GM20431 (cell line): ENCODE data around the gene CYP46A1.
"Not testable (repeated sequence)": the region's sequence is repeated elsewhere in the genome, so short reads cannot be mapped to it uniquely, and the experiment has no call there.

Source experiments
- in situ Hi-C: fragments of 300-500 bp; cut with MseI, MboI; formaldehyde crosslinking; loops from one replicate; pipeline ENCODE4 v1.15.0; 2020; ENCODE audit warnings: low sequenced_read_pairs; ENCODE audit not compliant: unreplicated experiment

Gene CYP46A1

DNA sequence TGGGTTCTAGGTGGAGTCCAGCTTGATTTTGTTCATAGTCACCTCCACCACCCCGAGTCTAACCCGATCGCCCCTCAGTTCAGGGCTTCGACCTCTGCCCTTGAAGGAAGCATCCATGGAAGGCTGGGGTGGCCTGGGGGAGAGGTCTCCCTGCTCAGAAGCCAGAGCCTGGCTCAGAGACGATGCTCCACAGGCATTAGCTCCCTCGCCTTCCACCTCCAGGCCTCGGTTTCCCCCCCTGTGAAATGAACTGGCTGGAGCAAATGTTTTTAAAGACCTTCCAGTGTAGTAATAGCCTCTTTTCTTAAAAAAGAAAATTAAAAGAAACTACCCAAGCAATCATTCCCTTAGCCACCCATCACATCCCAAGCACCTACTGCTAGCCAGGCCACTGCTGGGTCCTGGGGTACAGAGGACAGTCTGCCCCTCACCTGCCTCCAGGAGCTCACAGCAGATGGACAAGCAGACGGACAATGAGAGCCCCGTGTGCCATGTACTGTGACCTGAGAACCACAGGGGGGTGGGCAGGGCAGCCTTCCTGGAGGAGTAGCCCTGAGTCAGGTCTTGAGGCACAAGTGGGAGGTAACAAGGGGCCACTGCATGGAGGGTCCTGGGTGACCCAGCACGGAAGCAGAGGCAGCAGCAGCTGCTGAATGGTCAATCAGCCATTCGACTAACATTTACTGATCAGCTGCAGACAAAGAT lies 66.8 kb downstream of the CYP46A1 start:
- in situ Hi-C loops = no loop called here

DNA sequence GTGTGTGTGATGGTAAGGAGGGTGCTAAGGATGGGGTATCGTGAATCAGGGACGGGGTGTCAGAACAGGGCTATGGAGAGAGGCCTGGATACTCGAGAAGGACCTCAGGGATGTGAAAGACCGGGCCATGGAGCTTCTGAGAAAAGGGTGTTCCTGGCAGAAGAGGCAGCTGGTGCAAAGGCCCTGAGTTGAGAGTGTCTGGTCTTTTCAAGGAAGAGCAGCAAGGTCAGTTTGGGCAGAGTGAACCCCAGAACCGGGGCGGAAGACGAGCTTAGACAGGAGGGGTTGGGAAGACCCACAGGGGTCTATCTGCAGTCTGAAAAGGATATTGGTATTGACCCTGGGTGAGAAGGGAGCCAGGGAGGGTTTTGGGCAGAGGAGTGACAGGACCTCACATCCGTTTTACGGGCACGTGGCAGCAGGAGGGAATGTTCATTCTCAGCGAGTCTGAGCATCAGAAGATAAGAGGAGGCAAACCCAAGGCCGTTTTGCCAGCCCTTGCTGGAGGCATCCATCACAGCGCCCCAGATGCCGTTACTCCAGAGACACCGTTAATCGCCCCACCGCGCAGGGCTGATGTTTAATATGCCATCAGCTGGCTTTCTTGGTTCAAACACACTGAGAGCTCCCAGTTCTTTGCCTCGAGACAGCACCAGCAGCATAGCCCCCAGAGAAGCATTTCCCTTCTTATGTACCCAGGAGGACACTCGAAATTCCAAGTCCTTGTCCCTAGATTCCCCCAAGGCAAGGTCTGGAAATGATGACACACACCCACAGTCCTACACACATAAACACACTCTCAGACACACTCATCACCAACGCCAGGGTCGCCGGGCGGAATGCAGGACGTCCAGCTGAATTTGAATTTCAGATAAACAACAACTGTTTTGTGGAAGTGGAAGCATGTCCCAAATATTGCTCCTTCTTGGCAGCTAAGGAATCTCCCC lies 67.7 kb downstream of the CYP46A1 start:
- in situ Hi-C loops = no loop called here

- in situ Hi-C loops = no loop called here
Measured at GRCh38 chr14:99752486-99753121, 68.5 kb downstream of the CYP46A1 start.

DNA sequence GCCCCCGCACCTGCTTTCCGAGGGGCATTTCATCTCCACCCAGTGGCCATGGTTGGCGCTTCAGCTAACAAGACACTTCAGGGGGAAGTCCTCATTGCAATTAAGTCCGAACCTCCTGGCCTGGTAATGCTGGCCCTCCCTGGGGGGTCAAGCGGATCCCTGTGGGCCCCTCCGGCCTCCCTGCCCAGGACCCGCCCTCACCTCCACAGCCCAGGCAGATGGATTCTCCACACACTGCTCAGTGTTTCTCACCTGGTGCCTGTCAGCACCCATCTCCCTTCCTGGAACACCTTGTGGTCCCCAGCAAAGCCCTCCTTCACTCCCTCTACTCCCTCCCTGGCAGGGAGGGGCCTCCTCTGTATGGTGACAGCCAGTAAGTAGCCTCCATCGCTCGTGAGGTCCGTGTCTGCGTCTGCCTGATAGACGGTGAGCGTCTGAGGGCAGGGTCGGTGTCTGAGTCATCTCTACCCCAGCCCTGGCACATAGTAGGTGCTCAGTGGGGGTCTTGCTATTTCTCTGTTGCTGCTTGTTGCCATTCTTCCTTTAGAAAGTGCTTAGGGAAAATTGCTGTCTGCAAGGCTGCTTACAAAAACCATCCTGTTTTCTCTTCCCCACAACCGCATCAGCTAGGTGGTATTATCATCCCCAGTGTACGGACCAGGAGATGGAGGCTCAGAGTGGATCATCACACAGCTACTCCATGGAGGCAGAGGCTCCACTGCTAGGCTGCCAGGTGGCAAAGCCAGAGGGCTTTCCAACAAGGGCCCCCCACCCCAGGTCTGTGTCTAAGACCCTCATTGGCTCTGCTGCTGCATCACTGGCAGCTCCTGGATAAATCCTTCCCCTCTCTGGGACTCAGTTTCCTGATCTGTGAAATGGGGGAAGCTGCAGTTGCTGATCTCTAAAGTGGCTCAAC lies 69.4 kb downstream of the CYP46A1 start:
- in situ Hi-C loops = no loop called here

DNA sequence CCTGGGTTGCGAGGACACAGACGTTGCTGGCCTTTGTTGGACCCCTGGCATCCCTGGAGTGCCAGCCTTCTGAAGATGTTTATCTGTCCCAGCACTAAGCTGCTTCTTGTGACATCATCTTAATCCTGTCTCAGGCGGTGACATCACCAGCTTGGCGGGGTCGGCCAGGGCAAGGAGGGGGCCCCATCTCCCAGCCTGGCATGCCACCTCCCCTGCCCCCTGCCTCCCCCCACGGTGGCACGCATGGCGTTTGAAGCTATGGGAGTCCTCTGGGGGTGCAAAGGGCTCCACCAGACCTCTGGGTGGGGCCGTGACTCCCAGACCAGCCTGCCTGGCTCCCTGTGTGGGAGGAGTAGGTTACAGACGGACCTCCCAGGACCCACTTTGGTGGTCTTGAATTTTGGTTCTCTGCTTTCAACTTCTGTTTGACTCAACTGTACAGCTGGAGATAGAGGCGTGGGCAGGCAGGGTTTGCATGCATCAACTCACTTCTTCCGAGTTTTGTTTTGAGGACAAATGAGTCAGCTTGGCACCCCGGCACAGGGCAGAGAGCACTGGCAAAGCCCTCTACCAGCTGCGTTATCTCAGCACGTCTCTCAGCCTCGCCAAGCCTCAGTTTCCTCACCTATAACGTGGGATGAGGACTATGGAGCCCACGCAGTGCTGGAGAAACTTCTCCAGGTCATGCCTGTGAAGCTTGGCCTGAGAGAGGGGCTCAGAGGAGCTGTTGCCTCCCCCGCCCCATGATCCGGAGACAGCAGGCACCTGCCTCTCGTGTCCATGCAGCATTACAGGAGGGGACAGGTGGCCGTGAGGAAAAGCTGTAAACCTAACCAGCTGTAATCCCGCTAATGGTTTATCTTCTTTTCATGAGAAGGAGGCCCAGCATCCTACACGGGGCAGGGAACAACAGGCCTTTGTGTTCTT lies 70.3 kb downstream of the CYP46A1 start:
- in situ Hi-C loops = no loop called here

DNA sequence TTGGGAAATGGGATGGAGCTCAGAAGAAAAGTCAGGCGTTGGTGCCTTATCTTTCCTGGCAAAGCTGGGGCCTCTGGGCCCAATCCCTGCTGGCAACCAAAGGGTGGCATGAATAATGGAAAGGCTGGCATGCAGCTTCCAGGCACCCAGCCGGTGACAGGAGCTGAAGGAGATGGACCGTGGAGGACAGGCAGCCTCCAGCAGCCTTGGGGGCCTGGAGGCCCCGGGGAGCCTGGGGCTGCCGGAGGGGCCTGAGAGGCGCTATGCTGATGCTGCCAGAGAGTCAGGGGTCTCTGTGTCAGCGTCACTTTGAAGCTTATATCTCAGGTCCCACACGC lies 70.9 kb downstream of the CYP46A1 start:
- in situ Hi-C loops = no loop called here

- in situ Hi-C loops = no loop called here
Measured at GRCh38 chr14:99755629-99756603, 71.8 kb downstream of the CYP46A1 start.

- in situ Hi-C loops = no loop called here
Measured at GRCh38 chr14:99756796-99757195, 72.7 kb downstream of the CYP46A1 start.

GRCh38 chr14:99757331-99758070 lies 73.4 kb downstream of the CYP46A1 start:
- in situ Hi-C loops = no loop called here

- in situ Hi-C loops = no loop called here
Measured at GRCh38 chr14:99758121-99758821, 74.2 kb downstream of the CYP46A1 start.

DNA sequence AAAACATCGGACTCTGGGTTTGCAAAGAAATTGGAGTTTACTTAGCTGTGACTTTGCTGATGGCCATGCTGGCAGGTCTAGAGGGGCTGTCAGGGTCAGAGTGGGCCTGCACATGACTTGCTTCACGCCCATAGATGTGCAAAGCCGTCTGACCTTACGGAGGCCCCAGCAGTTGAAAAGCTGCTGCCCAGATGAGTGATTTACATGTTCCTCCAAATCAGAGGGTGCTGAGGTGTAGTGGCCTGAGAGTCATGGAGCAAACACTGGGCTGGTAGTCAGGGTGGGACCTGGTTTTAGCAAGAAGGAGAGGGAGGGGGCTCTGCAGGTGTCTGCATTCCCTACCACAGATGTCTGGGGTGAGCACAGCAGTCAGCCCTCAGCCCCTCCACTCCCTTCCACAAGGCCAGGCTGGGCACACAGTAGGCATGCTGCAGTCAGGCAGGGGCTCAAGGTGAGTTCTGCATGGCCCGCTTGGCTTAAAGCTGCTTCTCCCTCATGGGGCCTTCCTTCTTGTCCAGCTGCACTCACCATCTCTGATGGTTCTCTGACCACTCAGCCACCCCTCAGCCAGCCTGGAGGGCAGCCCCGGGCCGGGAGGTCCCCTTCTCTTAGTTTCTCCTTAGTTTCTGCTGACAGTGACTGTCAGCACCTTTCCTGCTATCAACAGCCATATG lies 74.9 kb downstream of the CYP46A1 start:
- in situ Hi-C loops = no loop called here

DNA sequence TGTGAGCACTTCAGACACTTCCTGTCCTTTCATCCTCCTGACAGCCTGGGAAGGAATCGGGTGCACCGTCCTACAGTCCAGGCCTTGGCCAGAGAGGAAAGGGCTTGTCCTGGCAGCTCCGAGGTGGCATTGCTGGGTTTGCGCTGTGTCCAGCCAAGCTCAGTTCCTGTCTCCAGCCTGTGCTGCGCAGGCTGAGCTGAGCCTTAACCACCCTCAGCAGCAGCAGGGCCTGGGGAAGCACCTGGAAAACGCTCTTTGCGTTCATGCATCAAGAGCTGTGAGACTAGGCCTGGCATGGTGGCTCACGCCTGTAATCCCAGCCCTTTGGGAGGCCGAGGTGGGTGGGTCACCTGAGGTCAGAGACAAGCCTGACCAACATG lies 75.4 kb downstream of the CYP46A1 start:
- in situ Hi-C loops = no loop called here

GRCh38 chr14:99760817-99761216 lies 76.7 kb downstream of the CYP46A1 start:
- in situ Hi-C loops = no loop called here

DNA sequence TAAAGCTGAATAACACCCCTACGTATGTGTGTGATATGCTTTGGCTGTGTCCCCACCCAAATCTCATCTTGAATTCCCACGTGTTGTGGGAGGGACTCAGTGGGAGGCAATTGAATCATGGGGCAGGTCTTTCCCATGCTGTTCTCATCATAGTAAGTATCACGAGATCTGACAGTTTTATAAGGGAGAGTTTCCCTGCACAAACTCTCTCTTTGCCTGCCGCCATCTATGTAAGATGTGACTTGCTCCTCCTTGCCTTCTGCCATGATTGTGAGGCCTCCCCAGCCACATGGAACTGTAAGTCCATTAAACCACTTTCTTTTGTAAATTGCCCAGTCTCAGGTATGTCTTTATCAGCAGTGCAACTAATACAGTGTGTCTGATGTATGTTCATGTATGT lies 78.8 kb downstream of the CYP46A1 start:
- in situ Hi-C loops = not testable (repeated sequence)

DNA sequence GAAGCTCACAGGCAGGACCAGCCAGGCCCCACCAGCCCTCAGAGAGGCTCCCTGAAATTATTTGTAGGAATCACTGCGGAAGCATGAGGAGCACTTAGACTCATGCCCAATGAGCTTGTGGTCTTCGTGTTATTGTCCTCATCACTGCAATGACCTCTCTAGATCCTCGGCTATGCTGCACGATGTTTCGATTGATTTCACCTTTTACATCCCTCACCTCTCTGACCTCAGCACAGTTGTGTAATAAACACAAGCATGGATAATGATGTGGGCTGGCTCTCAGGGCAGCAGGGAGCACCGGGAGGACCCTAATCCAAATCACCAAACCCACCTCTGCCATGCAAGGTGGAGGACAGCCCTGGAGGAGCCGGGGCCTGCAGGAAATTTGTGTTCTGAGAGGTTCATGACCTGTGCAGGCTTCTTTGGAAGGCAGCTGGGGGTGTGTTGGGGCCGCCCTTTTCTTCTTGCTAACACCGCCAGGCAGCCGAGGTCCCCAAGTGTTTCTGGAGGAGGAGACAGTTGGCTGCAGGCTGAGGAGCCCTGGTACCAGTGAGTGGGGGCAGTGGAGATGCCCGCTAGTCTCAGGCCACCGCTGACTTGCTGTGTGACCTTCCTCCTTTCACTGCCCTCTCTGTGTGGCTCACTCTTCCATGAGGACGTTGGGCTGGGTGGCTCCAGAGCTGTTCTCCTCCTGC lies 79.6 kb downstream of the CYP46A1 start:
- in situ Hi-C loops = no loop called here
